GM20431 (cell line): ENCODE measurements around the gene SCNN1G.

ENCODE experiments used
- in situ Hi-C: fragments of 300-500 bp; cut with MseI, MboI; formaldehyde crosslinking; loops from one replicate; pipeline ENCODE4 v1.15.0; 2020; ENCODE audit warnings: low sequenced_read_pairs; ENCODE audit not compliant: unreplicated experiment

Gene SCNN1G

DNA sequence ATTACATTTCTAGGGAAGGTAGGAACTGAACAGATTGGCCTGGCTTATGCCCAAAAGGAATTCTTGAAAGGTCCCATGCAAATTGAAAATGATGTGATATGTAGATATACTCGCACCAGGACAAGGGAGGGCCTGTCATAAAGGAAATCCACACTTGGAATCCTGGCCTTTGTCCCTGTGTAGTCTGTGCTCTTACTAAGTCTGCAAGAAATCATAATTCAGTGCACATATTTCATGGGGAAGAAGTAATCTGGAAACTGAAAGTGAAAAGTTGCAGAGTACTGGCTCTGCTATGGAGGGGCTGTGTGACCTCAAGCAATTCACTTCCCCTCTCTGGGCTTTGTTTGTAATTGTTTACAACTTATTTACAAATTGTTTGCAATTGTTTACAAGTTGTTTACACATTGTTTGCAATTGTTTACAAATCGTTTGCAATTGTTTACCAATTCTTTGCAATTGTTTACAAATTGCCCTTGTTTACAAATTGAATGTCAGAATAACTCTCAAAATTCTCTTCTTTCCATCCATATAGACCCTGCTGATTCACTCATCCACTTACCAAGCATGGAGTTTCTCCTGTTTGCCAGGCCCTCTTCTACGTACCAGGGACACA, 12.9 kb downstream of the SCNN1G start:
- in situ Hi-C loops: no loop called here

DNA sequence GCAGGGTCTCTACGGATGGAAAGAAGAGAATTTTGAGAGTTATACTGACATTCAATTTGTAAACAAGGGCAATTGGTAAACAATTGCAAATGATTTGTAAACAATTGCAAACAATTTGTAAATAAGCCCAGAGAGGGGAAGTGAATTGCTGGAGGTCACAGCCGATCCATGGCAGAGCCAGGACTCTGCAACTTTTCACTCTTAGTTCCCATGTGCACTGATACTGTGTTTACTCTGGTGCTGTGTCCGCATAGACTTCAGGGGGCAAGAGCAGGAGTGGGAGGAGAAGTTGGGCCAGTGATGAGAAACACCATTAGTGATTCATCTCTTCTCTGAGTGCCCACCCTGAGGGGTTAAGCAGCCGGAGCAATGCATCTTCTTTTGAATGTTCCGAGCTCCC, 14.0 kb downstream of the SCNN1G start:
- in situ Hi-C loops: no loop called here

DNA sequence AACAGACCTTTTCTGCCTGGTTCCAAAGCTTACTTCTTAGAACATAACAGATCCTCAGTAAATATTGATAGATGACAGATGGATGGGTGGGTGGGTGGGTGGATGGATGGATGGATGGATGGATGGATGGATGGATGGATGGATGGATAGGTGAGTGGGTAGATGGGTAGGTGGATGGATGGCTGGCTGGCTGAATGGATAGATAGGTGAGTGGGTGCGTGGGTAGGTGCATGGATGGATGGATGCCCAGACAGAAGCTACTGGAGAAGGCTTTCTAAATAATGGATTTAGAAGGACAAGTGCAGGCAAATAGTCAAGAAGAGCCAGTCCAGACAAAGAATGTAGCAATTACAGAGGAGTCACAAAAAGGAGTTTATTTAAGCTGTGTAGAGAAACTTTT, 19.6 kb downstream of the SCNN1G start:
- in situ Hi-C loops: no loop called here

- in situ Hi-C loops: no loop called here
These were observed 24.4 kb downstream of the SCNN1G start for GRCh38 chr16:23206986-23207385.

DNA sequence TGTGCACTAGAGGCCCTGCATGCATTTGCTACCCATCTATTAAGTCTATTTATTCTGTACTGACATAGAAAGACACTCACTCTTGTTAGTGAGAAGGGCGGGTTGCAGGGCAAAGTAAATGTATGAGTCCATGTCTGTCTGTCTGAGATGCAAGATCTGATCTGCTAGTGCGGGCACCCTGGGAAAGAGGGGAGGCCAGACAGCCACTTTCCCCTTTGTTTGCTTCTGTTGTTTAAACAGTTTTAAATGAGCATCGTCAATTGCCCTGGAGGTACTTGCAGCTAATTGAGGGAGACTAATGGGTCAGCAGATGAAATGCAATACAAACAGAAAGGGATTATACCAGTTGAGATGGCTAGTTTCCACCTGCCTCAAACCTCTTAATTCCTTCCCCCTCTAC, 24.9 kb downstream of the SCNN1G start:
- in situ Hi-C loops: no loop called here

GRCh38 chr16:23209606-23210005, 27.1 kb downstream of the SCNN1G start:
- in situ Hi-C loops: no loop called here

GRCh38 chr16:23213831-23214230, 31.3 kb downstream of the SCNN1G start:
- in situ Hi-C loops: no loop called here

- in situ Hi-C loops: no loop called here
These were observed 32.3 kb downstream of the SCNN1G start for GRCh38 chr16:23214796-23215195.

GRCh38 chr16:23215435-23215834, 32.9 kb downstream of the SCNN1G start:
- in situ Hi-C loops: no loop called here

DNA sequence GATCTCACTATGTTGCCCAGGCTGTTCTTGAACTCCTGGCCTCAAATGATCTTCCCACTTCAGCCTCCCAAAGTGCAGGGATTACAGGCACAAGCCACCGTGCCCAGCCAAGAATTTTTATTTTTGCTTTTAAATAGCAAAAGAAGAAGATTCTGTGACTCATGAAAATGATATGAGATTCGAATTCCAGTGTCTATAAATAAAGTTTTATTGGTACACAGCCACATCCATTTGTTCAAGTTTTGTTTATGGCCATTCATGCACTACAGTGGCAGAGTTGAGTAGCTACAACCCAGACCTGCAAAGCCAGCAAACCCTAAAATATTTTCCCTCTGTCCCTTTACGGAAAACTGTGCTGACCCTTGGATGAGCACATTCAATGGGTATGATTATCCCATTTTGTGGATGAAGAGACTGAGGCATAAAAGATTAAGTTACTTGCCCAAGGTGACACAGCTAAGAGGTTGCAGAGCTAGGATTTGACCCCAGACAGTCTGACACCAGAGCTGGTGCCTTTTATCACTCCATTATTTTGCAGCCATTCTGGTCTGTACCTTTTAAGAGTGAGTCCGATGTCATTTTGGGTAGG, 34.2 kb downstream of the SCNN1G start:
- in situ Hi-C loops: no loop called here

DNA sequence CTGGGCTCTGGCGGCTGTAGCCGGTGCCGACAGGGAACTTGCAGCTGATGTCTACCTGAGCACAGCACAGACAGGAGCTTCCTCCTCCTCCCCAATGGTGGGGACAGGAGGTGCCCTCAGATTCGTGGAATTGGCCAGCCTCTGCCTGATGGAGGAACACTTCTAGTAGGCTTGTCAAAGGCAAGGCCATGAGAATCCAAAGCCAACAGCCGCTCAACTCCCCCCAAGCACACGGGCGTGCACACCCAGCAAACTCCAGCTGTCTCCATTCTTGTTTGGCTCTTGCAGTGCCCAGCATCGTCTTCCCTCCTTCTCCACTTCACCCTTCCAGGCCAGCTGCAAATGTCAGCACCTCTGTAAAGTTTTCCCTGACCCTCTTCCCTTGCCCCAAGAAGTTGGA, 35.1 kb downstream of the SCNN1G start:
- in situ Hi-C loops: no loop called here

DNA sequence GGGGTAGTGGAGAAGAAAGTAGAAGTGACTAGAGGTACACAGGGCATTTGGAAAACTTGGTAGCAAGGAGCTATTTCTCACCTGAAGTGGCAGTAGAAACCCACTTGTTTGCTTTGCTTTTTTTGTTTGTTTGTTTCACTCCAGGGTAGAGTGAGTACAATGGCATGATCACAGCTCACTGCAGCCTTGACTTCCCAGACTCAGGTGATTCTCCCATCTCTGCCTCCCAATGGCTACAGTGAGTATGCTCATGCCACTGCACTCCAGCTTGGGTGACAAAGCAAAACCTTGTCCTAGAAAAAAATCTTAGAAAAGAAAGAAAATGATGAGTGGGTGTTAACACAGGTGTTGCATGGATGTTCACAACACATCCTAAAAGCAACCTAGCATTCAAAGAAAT, 40.4 kb downstream of the SCNN1G start:
- in situ Hi-C loops: no loop called here

DNA sequence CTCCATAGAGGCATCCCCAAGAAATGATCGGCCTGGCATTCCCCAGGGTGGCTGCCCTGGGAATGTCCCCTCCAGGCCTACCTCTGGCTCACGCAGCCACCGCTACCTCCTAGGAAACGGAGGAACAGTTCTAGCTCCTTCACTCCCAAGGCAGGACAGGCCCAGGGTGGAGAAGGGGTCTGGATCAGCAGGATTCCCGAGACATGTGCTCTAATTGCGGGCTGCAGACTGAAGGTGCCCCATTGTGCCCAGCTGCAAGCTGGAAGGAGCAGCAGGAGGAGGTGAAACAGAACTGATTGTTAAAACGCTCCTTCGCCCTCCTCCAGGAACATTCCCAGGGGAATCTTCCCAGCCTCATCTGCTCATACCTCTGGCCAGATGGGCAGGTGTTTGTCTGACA, 40.8 kb downstream of the SCNN1G start:
- in situ Hi-C loops: no loop called here

GRCh38 chr16:23225109-23225508, 42.6 kb downstream of the SCNN1G start:
- in situ Hi-C loops: no loop called here

DNA sequence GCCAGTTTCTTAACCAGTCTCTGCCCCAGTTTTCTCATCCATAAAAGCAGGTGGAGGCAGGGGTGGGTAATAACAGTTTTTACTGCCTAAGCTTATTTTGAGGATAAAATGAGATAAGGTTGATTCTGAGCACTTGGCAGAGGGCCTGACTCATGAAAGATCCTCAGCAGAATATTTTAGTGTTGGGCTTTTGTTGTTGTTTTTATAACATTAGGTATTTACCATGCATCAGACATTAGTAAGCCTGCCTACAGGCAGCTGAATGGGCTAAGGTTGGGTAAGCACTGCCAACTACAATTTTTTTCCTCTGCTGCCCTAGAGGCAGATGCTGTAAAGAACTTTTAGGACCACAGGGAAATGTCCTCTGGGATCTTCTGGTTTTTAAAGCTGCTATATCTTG, 43.1 kb downstream of the SCNN1G start:
- in situ Hi-C loops: no loop called here

DNA sequence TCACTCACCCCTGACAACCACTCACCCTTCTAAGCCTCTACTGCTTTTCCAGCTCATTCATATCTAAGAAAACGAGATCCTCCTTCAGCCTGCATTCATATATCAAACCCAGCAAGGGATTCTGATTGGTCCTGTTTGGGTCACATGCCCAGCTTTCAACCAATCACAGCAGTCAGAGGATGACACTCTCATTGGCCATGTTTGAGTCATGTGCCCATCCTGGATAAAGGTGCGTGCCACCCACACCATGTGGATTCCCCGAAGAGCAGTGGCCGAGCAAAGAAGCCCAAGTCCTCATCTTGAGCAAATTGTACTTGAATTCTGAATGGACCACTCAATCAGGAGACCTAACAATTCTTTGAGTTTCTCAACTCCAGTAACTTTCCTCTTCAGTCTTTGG, 45.0 kb downstream of the SCNN1G start:
- in situ Hi-C loops: no loop called here

- in situ Hi-C loops: no loop called here
These were observed 47.2 kb downstream of the SCNN1G start for GRCh38 chr16:23229714-23230113.

DNA sequence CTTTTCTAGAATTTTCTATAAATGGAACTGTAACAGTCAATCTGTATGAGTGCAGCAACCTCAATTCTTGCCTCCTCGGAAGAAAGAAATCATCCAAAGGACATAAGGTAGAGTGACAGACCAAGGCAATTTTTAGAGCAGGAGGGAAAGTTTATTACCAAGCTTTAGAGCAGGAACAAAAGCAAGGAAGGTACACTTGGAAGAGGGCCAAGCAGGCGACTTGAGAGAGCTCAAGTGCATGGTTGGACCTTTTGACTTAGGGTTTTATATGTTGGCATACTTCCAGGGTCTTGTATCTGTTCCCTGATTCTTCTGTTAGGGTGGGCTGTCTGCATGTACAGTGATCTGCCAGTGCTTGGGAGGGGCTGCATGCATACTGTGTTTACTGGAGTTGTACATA, 50.3 kb downstream of the SCNN1G start:
- in situ Hi-C loops: no loop called here

DNA sequence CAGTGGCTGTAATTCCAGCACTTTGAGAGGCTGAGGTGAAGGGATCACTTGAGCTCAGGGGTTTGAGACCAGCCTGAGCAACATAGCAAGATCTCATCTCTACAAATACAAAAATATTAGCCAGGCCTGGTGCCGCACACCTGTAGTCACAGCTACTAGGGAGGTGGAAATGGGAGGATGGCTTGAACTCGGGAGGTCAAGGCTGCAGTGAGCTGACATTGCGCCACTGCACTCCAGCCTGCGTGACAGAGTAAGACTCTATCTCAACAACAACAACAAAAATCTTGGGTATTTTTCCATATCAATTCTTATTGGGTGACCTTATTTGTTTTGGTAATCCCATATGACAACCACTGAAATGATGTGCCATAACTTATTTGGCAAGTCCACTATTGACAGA, 52.6 kb downstream of the SCNN1G start:
- in situ Hi-C loops: no loop called here

DNA sequence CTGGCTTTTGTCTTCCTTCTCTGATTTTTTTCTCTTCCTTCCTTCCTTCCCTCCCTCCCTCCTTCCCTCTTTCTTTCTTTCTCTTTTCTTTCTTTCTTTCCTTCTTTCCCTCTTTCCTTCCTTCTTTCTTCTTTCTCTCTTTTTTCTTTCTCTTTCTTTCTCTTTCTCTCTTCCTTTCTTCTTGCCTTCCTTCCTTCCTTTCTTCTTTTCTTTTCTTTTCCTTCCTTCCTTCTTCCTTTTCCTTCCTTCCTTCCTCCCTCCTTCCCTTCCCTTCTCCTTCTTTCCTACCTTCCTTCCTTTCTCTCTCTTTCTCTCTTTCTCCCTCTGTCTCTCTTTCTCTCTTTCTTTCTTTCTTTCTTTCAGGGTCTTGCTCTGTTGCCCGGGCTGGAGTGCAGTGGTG, 54.4 kb downstream of the SCNN1G start:
- in situ Hi-C loops: no loop called here

- in situ Hi-C loops: no loop called here
These were observed 58.4 kb downstream of the SCNN1G start for GRCh38 chr16:23240994-23241393.

DNA sequence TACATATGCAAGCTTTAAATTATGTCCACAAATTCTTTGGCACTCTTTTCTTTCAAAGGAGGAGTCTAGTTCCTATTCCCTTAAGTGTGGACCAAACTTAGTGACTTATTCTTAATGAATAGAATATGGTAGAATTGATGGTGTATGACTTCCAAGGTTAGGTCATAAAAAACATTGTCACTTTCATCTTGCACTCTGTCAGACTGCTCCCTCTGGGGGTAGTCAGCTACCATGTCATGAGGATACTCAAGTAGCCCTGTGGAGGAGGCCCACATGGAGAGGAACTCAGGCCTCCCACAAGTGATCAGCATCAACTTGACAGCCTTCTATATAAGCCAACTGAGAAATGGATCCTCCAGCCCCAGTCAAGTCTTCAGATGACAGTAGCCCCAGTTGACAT, 61.6 kb downstream of the SCNN1G start:
- in situ Hi-C loops: no loop called here
